NT2/D1 (cell line): ENCODE measurements around the gene MT1B.

ENCODE experiments used
- DNase-seq: peaks from one replicate; pipeline ENCODE4 v3.0.0-alpha.2; 2011; ENCODE audit warnings: low read depth, low spot score
- H3K27me3 ChIP-seq: 2 replicates; pipeline ENCODE4 v1.6.0; 2011; ENCODE audit warnings: mild to moderate bottlenecking; ENCODE audit not compliant: insufficient read length, insufficient read depth
- H3K36me3 ChIP-seq: 2 replicates; pipeline ENCODE4 v1.6.1; 2011; ENCODE audit warnings: mild to moderate bottlenecking, low read length, mixed read lengths; ENCODE audit not compliant: insufficient read depth, insufficient read length
- H3K4me1 ChIP-seq: 2 replicates; pipeline ENCODE4 v1.5.1; 2011; ENCODE audit not compliant: insufficient read depth, insufficient read length
- H3K4me3 ChIP-seq: 2 replicates; pipeline ENCODE4 v1.5.1; 2011; ENCODE audit warnings: low read depth; ENCODE audit not compliant: insufficient read length
- H3K9ac ChIP-seq: 2 replicates; pipeline ENCODE4 v1.6.0; 2011; ENCODE audit warnings: low read depth; ENCODE audit not compliant: insufficient read length
- H3K9me3 ChIP-seq: 2 replicates; pipeline ENCODE4 v1.5.1; 2011; ENCODE audit warnings: mild to moderate bottlenecking, low read length; ENCODE audit not compliant: insufficient read depth
- SUZ12 ChIP-seq: IDR thresholded peaks from 2 replicates; pipeline ENCODE4 v1.6.1; 2011; ENCODE audit not compliant: insufficient read length, insufficient read depth; ENCODE audit errors: extremely low read depth
- YY1 ChIP-seq: IDR thresholded peaks from 2 replicates; pipeline ENCODE4 v1.6.1; 2011; ENCODE audit not compliant: insufficient read length, insufficient read depth
- ZNF274 ChIP-seq: IDR thresholded peaks from 2 replicates; pipeline ENCODE4 v1.6.1; 2011; ENCODE audit warnings: mild to moderate bottlenecking, low read depth, low read length

The MT1B gene

GRCh38 chr16:56701534-56701933, 49.8 kb downstream of the MT1B start:
- Histone ChIP-seq H3K4me3 (no peak overlapping the region), H3K9ac (no peak overlapping the region), H3K27me3 (no peaks in the 10 kb centered on the region), H3K9me3 (no peaks in the 10 kb centered on the region), H3K4me1 (no peaks in the 10 kb centered on the region), H3K36me3 (no peaks in the 10 kb centered on the region)
- no peak for DNase-seq
- TF ChIP-seq YY1 (no peak), SUZ12 (no peak), ZNF274 (no peak)
